Stimulated activated CD8-positive, alpha-beta memory T cell treated with anti-CD3 and anti-CD28 coated beads, Interleukin-4, amount 100 ng/mL, for 48 hours (primary cell): ENCODE data around the gene ADGRF1.
"Not testable (repeated sequence)": the region's sequence is repeated elsewhere in the genome, so short reads cannot be mapped to it uniquely, and the experiment has no call there.

Experiments
- DNase-seq: peaks from one replicate; pipeline ENCODE4 v3.0.0-alpha.2; 2020

Gene ADGRF1

DNA sequence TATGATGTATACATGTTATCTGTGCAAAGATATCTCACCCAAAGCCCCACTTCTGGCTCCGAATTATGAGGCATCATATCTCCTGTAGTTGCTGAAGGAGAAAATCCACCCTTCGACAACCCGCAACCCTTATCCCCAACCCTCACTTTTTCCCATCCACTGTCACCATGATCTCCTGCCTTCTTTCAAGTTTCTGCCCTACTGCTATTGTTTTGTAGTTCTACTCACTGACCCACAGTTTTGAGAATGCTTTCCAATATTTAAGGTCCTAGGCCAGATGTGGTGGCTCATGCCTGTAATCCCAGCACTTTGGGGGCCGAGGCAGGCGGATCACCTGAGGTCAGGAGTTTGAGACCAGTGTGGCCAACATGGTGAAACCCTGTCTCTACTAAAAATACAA, 22.2 kb downstream of the ADGRF1 start:
- no peak for DNase-seq

DNA sequence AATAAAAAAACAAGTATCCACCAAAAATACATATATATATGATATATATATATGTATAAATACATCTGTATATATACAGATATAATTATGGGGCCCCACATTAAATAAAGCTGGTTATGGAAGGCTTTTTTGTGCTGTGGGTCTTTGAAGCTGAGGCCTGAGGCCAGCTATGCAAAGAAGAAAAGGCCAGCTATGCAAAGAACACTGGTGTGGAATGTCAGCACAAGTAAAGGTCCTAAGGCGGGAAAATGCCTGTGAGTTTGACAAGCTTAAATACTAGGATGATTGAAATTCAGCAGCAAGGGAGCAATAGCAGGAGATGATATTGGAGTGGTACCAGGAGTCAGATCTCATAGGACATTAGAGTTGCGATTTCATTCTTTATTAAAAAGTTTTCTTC, 25.2 kb downstream of the ADGRF1 start:
- no peak for DNase-seq

- DNase-seq: no peak
Observed at GRCh38 chr6:47016261-47016660, 25.9 kb downstream of the ADGRF1 start.

- no peak for DNase-seq
Observed at GRCh38 chr6:47014401-47014800, 27.7 kb downstream of the ADGRF1 start.

- DNase-seq: no peak
Observed at GRCh38 chr6:47009583-47009982, 32.5 kb downstream of the ADGRF1 start.

DNA sequence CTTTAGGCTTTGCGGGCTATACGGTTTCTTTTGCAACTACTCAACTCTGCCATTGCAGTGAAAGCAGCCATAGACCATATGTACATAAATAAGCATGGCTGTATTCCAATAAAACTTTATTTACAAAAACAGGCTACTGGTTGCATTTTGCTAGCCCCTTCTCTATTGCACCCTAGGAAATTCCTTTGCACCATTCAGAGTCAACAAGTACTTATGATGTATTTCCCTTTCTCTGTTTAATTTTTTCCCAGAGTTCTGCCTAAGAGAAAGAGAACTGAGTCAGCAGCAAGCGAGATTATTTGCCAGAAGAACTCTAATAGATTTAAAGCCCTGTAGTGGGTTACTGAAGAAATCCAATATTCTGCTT, 33.8 kb downstream of the ADGRF1 start:
- DNase-seq: no peak

DNA sequence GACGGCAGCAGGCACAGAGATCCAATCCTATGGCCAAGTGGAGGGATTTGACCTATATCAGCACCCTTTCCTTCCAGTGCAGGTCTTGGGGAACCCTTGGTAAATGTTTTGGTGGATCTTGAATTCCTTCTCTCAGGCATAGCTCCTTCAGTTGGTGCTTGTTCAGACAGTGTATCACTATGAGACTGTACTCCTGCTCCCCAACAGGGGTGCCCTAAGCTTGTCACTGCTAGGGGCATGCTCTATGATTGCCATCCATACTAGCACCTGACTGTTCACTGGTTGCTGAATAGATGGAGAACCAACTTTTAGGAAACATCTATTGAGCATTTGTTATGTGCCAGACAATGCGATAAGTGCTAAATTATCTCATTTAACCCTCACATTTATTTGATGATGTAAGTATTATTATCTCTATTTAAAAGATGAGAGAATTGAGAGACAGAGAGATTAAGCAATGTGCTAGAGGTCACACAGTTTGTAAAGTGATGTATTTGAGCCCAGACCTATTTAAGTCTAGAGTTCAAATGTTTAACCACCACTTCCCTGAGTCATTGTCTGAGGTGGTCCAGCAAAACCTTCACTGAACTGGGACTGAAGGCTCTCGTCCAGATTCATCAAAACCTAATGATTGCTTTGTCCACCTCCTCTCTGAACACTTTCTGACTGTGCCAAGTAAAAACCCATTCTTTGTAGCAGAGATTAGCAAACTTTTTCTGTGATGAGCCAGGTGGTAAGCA, 34.3 kb downstream of the ADGRF1 start:
- DNase-seq: no peak

DNA sequence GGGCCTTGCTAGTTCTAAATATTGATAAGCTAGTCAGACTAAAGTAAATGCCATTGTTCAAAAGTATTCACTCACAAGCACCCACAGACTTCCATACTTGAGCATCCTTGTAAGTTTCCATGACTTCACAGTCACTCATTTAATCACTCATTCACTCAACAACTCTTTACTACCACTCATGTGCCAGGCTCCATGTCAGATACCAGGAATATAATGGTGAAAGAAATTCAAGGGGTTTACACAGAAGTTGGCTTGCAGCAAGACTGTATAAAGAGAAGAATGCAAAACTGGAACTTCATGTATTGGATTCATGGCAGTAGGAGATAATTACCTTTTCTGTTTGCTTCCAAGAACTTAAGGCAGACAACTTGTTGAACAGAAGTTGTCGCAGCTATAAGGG, 36.6 kb downstream of the ADGRF1 start:
- DNase-seq: no peak

DNA sequence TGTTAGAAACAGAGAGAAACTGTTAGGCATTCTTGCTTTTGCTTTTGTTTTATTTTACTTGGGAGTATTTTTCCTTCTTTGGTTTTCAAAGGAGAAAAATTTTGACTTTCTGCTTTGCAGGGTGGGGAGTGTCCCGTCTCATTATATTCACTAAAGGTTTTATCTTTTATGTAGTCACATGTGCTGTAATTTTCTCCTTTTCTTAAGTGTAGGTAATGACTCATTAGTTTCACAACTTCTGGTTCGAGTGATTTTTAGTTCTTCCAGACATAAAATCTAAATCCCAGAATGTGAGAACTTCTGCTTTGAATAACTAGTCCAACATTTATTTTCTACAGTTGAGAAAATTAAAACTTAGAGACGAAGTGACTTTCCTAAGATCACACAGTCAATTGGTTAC, 37.7 kb downstream of the ADGRF1 start:
- no peak for DNase-seq

GRCh38 chr6:47000842-47001241, 41.3 kb downstream of the ADGRF1 start:
- no peak for DNase-seq

GRCh38 chr6:46998436-46999017, 43.6 kb downstream of the ADGRF1 start:
- DNase-seq: no peak

DNA sequence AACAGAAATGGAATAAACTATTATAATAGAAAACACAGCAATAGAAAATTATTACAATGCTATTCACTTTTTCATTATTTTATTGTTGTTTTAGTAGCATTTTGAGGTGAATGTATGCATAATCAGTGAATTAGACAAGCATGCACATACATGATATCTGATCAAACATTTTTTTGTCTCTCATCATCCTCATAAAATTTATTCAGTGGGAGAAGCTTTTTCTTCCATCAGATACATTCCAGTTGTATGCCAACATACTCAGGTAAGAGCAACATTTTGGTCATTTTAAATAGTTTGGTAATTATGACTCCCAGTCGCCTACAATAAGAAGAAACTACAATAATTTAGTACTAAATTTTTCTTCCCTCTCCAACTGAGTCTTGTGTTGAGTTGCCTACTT, 44.5 kb downstream of the ADGRF1 start:
- no peak for DNase-seq

- DNase-seq: no peak
Observed at GRCh38 chr6:46996860-46997641, 45.1 kb downstream of the ADGRF1 start.

GRCh38 chr6:46994933-46995332, 47.2 kb downstream of the ADGRF1 start:
- DNase-seq: no peak

- no peak for DNase-seq
Observed at GRCh38 chr6:46993846-46994245, 48.3 kb downstream of the ADGRF1 start.

DNA sequence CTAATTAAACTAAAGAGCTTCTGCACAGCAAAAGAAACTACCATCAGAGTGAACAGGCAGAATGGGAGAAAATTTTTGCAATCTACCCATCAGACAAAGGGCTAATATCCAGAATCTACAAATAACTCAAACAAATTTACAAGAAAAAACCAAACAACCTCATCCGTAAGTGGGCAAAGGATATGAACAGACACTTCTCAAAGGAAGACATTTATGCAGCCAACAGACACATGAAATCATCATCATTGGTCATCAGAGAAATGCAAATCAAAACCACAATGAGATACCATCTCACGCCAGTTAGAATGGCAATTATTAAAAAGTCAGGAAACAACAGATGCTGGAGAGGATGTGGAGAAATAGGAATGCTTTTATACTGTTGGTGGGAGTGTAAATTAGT, 49.7 kb downstream of the ADGRF1 start:
- DNase-seq: not testable (repeated sequence)

DNA sequence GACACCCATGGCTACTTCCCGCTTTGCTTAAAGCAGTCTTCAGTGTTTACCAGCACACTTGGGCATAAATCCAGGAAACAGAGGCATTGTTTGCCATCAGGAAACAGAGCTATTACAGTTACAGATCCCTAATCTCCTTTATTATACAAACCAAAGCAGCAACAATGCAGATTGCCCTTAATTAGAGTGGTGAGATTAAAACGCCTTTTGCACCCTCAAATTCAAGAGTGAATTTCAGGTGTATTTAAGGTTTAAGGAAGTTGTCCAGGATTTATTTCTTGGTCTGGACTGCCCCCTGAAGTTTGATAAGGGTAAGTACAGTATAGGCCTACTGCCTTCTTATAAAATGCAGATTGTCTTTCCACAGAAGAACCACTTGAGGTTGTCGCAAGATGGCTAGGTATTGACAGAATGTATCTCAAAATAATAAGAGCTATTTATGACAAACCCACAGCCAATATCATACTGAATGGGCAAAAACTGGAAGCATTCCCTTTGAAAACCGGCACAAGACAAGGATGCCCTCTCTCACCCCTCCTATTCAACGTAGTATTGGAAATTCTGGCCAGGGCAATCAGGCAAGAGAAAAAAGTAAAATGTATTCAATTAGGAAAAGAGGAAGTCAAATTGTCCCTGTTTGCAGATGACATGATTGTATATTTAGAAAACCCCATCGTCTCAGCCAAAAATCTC, 51.2 kb downstream of the ADGRF1 start:
- not testable (repeated sequence) for DNase-seq

GRCh38 chr6:46990031-46990644, 52.0 kb downstream of the ADGRF1 start:
- DNase-seq: no peak

DNA sequence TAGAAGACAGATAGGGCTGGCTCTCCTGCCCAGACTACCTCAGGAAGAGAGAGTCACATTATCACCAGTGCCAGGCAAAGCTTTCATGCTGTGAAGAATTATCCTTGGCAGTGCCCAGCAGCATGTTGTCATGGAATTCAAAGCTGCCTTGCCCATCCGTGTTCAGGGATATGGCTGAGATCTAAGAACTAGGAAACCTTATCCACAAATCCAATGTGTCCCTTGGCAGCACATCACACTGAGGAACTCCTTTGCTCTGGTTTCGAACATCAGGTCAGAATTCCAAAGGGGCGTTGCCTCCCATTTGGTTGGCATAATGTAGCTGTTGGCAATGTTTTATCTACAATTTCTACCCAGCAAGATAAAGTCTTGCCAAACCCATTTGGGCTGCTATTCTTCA, 52.7 kb downstream of the ADGRF1 start:
- no peak for DNase-seq

DNA sequence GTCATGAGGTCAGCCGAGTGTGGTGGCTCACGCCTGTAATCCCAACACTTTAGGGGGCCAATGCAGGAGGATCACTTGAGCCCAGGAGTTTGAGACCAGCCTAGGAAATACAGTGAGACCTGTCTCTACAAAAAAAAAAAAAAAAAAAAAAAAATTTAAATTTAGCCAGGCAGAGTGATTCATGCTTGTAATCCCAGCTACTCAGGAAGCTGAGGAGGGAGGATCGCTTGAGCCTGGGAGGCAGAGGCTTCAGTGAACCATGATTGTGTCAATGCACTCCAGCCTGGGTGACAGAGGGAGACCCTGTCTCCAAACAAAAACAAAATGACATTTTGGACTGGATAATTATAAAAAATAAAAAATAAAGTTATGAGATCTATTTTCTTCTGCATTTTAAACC, 56.2 kb downstream of the ADGRF1 start:
- no peak for DNase-seq

DNA sequence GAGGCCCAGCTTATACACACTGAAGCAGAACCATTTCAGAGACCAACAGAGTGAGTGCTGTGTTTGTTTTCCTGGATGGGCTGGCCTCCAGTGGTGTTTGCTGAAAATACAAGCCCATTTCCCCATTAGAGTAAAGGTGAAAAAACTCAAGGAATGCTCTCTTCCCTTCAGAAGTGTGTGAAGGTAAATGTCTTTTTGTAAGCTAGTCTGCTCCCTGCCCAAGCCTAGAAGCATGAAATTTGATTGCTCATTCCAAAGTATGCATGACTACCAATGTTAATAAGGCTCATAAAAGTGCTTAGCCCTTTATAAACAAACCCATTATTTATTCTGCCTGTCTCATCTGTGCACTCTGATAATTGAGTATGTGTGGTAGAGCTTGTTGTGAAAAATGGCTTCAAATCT, 59.1 kb downstream of the ADGRF1 start:
- DNase-seq: no peak

DNA sequence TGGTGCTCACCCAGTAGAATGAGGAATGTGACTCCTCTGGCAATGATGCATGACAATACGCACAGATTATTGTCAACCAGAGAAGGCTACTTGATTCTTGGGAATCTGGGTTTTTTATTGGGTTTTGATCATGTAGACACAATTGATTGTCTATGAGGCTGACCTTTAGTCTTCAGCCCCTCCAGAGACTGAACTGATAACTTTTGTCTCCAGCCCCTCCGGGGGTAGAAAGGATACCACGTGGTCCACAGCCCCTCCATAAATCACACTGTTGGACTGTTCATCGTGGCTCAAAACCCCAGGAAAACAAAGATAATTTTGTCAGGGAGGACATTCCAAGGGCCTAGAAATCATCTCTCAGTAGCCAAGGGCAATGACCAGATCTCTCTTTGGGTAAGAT, 62.9 kb downstream of the ADGRF1 start:
- DNase-seq: no peak

GRCh38 chr6:46974786-46975185, 67.3 kb downstream of the ADGRF1 start:
- no peak for DNase-seq
